ENCODE results near the gene ASTL.

Gene ASTL

GRCh38 chr2:96181529-96181928, 43.2 kb upstream of the ASTL start:
- no peak for DNase-seq (ENCODE audit: low read depth)
- H3K4me3 ChIP-seq (ENCODE audit: low read depth, low read length), result no peak overlapping the region
- TF ChIP-seq MYC (IDR thresholded peaks at IDR 0.05; ENCODE audit: low read depth, low read length) (no peak), CTCF (IDR thresholded peaks at IDR 0.05; ENCODE audit: low read depth, low read length) (no peak)

GRCh38 chr2:96180521-96180920, 42.2 kb upstream of the ASTL start:
- H3K4me3 ChIP-seq (ENCODE audit: low read depth, low read length), result no peak overlapping the region
- DNase-seq (ENCODE audit: low read depth), result no peak
- TF ChIP-seq POLR2A (IDR thresholded peaks at IDR 0.05; ENCODE audit: extremely low read depth, insufficient read length), result no peak
- no peak for TF ChIP-seq CTCF (IDR thresholded peaks at IDR 0.05; ENCODE audit: low read depth, low read length)
- TF ChIP-seq MYC (IDR thresholded peaks at IDR 0.05; ENCODE audit: low read depth, low read length), result no peak
- no peak for TF ChIP-seq MAX (IDR thresholded peaks at IDR 0.05; ENCODE audit: low read depth, low read length)

GRCh38 chr2:96180002-96180401, 41.7 kb upstream of the ASTL start:
- TF ChIP-seq MYC (IDR thresholded peaks at IDR 0.05; ENCODE audit: low read depth, low read length), result no peak
- TF ChIP-seq CTCF (IDR thresholded peaks at IDR 0.05; ENCODE audit: low read depth, low read length), result no peak
- TF ChIP-seq POLR2A (IDR thresholded peaks at IDR 0.05; ENCODE audit: extremely low read depth, insufficient read length), result no peak
- TF ChIP-seq MAX (IDR thresholded peaks at IDR 0.05; ENCODE audit: low read depth, low read length), result no peak
- no peak overlapping the region for H3K4me3 ChIP-seq (ENCODE audit: low read depth, low read length)
- no peak for DNase-seq (ENCODE audit: low read depth)

- no peak overlapping the region for H3K4me3 ChIP-seq (ENCODE audit: low read depth, low read length)
- TF ChIP-seq CTCF (IDR thresholded peaks at IDR 0.05; ENCODE audit: low read depth, low read length) (no peak), MYC (IDR thresholded peaks at IDR 0.05; ENCODE audit: low read depth, low read length) (no peak), POLR2A (IDR thresholded peaks at IDR 0.05; ENCODE audit: extremely low read depth, insufficient read length) (no peak), MAX (IDR thresholded peaks at IDR 0.05; ENCODE audit: low read depth, low read length) (no peak)
- no peak for DNase-seq (ENCODE audit: low read depth)
These were observed 38.4 kb upstream of the ASTL start for GRCh38 chr2:96176661-96177060.

- no peak overlapping the region for H3K4me3 ChIP-seq (ENCODE audit: low read depth, low read length)
- no peak for DNase-seq (ENCODE audit: low read depth)
- TF ChIP-seq CTCF (IDR thresholded peaks at IDR 0.05; ENCODE audit: low read depth, low read length) (no peak), POLR2A (IDR thresholded peaks at IDR 0.05; ENCODE audit: extremely low read depth, insufficient read length) (no peak), MYC (IDR thresholded peaks at IDR 0.05; ENCODE audit: low read depth, low read length) (no peak), MAX (IDR thresholded peaks at IDR 0.05; ENCODE audit: low read depth, low read length) (no peak)
These were observed 37.6 kb upstream of the ASTL start for GRCh38 chr2:96175951-96176350.

All from NB4 (cell line).